ENCODE results near the gene SCUBE3. TPM values are rescaled to one million over a fixed set of nuclear protein-coding genes. Genes with fewer than 3 reads are reported as not detected.

SCUBE3 gene
- total and polyA plus RNA-seq, 2 experiments from 2014 or later: 24.0 to 31.5 TPM

GRCh38 chr6:35258336-35258735, 44.6 kb downstream of the SCUBE3 start:
- Histone ChIP-seq H3K9me3 (ENCODE audit: low read depth) (no peaks in the 10 kb centered on the region), H3K9me2 (ENCODE audit: insufficient read depth) (no peaks in the 10 kb centered on the region), H3K4me3 (peak overlapping the region; percentile 89), H3K27ac (peak overlapping the region; percentile 89), H3K9ac (peak overlapping the region; percentile 95), H3F3A (ENCODE audit: insufficient read depth) (peaks cover 27% of the 10 kb centered on the region; the same call in 1 of the 2 replicates), H2AFZ (peak overlapping the region; percentile 89), H3K27me3 (replicated peaks; ENCODE audit: insufficient read depth) (no peaks in the 10 kb centered on the region), H3K79me2 (ENCODE audit: insufficient read depth) (peaks cover 58% of the 10 kb centered on the region), H3K4me2 (ENCODE audit: unreplicated experiment) (peak overlapping the region; percentile 78), H4K20me1 (ENCODE audit: insufficient read depth) (no peaks in the 10 kb centered on the region), H3K4me1 (ENCODE audit: insufficient read depth) (peaks cover 24% of the 10 kb centered on the region), H3K36me3 (ENCODE audit: low read depth) (no peaks in the 10 kb centered on the region)
- DNase-seq: peak; percentile 10
- WGBS, 2 experiments (ENCODE audit: low coverage in 1 of 2, low lambda C conversion rate in 2 of 2, missing lambda C conversion rate in 2 of 2): 15 to 17% methylated on average over 7 of the region's 7 CpGs
- TF ChIP-seq EZH2phosphoT487 (IDR thresholded peaks at IDR 0.05; ENCODE audit: insufficient read depth, low read depth): no peak
- no peak for TF ChIP-seq EZH2 (IDR thresholded peaks at IDR 0.05; ENCODE audit: insufficient read depth, poor library complexity, severe bottlenecking)
- in situ Hi-C loops (cut with MboI): no loop called here

- peak; percentile 82 for DNase-seq
- TF ChIP-seq EZH2phosphoT487 (IDR thresholded peaks at IDR 0.05; ENCODE audit: insufficient read depth, low read depth): no peak
- TF ChIP-seq EZH2 (IDR thresholded peaks at IDR 0.05; ENCODE audit: insufficient read depth, poor library complexity, severe bottlenecking): no peak
- Histone ChIP-seq H3K9me2 (ENCODE audit: insufficient read depth) (no peaks in the 10 kb centered on the region), H3F3A (ENCODE audit: insufficient read depth) (peaks cover 25% of the 10 kb centered on the region; the same call in 1 of the 2 replicates), H2AFZ (peak overlapping the region; percentile 89), H3K27me3 (replicated peaks; ENCODE audit: insufficient read depth) (no peaks in the 10 kb centered on the region), H3K4me2 (ENCODE audit: unreplicated experiment) (peak overlapping the region; percentile 78), H3K79me2 (ENCODE audit: insufficient read depth) (peaks cover 58% of the 10 kb centered on the region), H3K9ac (peak overlapping the region; percentile 95), H3K9me3 (ENCODE audit: low read depth) (no peaks in the 10 kb centered on the region), H4K20me1 (ENCODE audit: insufficient read depth) (no peaks in the 10 kb centered on the region), H3K36me3 (ENCODE audit: low read depth) (no peaks in the 10 kb centered on the region), H3K27ac (peak overlapping the region; percentile 89), H3K4me3 (peak overlapping the region; percentile 89), H3K4me1 (ENCODE audit: insufficient read depth) (peaks cover 24% of the 10 kb centered on the region)
- WGBS, 2 experiments (ENCODE audit: low coverage in 1 of 2, low lambda C conversion rate in 2 of 2, missing lambda C conversion rate in 2 of 2): 0% methylated on average over 20 of the region's 20 CpGs
- in situ Hi-C loops (cut with MboI): no loop called here
These were observed 45.1 kb downstream of the SCUBE3 start for GRCh38 chr6:35258858-35259193.

- no peaks in the 10 kb centered on the region for H3K9me3 ChIP-seq (ENCODE audit: low read depth)
- peaks cover 24% of the 10 kb centered on the region for H3K4me1 ChIP-seq (ENCODE audit: insufficient read depth)
- no peaks in the 10 kb centered on the region for H3K27me3 ChIP-seq (replicated peaks; ENCODE audit: insufficient read depth)
- in situ Hi-C loops (cut with MboI): no loop called here
- peaks cover 61% of the 10 kb centered on the region for H3K79me2 ChIP-seq (ENCODE audit: insufficient read depth)
- peak within 1 kb of the TSS; percentile 89 for H3K27ac ChIP-seq
- 0 to 1% methylated on average over 69 to 70 of the region's 82 CpGs for WGBS, 2 experiments (ENCODE audit: low coverage in 1 of 2, low lambda C conversion rate in 2 of 2, missing lambda C conversion rate in 2 of 2)
- no peaks in the 10 kb centered on the region for H3K36me3 ChIP-seq (ENCODE audit: low read depth)
- peak within 1 kb of the TSS; percentile 95 for H3K9ac ChIP-seq
- H3F3A ChIP-seq (ENCODE audit: insufficient read depth): peaks cover 23% of the 10 kb centered on the region; the same call in 1 of the 2 replicates
- peak; percentile 99 for DNase-seq
- H4K20me1 ChIP-seq (ENCODE audit: insufficient read depth): no peaks in the 10 kb centered on the region
- H3K4me2 ChIP-seq (ENCODE audit: unreplicated experiment): peak within 1 kb of the TSS; percentile 97
- no peaks in the 10 kb centered on the region for H3K9me2 ChIP-seq (ENCODE audit: insufficient read depth)
- peak within 1 kb of the TSS; percentile 89 for H2AFZ ChIP-seq
- TF ChIP-seq EZH2phosphoT487 (IDR thresholded peaks at IDR 0.05; ENCODE audit: insufficient read depth, low read depth) (no peak), EZH2 (IDR thresholded peaks at IDR 0.05; ENCODE audit: insufficient read depth, poor library complexity, severe bottlenecking) (no peak)
- peak within 1 kb of the TSS; percentile 89 for H3K4me3 ChIP-seq
These were observed 45.6 kb downstream of the SCUBE3 start, which contains the start of gene ZNF76 for GRCh38 chr6:35259194-35259947. Gene ZNF76 (plus strand): TSS chr6:35259735. CDS start chr6:35281152, 21,417 bp downstream.

- no peaks in the 10 kb centered on the region for H3K9me3 ChIP-seq (ENCODE audit: low read depth)
- peak overlapping the region; percentile 89 for H3K27ac ChIP-seq
- H4K20me1 ChIP-seq (ENCODE audit: insufficient read depth): no peaks in the 10 kb centered on the region
- peaks cover 60% of the 10 kb centered on the region for H3K79me2 ChIP-seq (ENCODE audit: insufficient read depth)
- 4 to 6% methylated on average over 10 to 23 of the region's 23 CpGs for WGBS, 2 experiments (ENCODE audit: low coverage in 1 of 2, low lambda C conversion rate in 2 of 2, missing lambda C conversion rate in 2 of 2)
- H2AFZ ChIP-seq: peak overlapping the region; percentile 73
- peak overlapping the region; percentile 97 for H3K4me2 ChIP-seq (ENCODE audit: unreplicated experiment)
- peak; percentile 46 for DNase-seq
- peaks cover 23% of the 10 kb centered on the region; the same call in 1 of the 2 replicates for H3F3A ChIP-seq (ENCODE audit: insufficient read depth)
- in situ Hi-C loops (cut with MboI): no loop called here
- TF ChIP-seq EZH2 (IDR thresholded peaks at IDR 0.05; ENCODE audit: insufficient read depth, poor library complexity, severe bottlenecking) (no peak), EZH2phosphoT487 (IDR thresholded peaks at IDR 0.05; ENCODE audit: insufficient read depth, low read depth) (no peak)
- H3K9me2 ChIP-seq (ENCODE audit: insufficient read depth): no peaks in the 10 kb centered on the region
- H3K27me3 ChIP-seq (replicated peaks; ENCODE audit: insufficient read depth): no peaks in the 10 kb centered on the region
- H3K9ac ChIP-seq: peak overlapping the region; percentile 95
- H3K4me3 ChIP-seq: peak overlapping the region; percentile 89
- peaks cover 24% of the 10 kb centered on the region for H3K4me1 ChIP-seq (ENCODE audit: insufficient read depth)
- H3K36me3 ChIP-seq (ENCODE audit: low read depth): no peaks in the 10 kb centered on the region
These were observed 46.3 kb downstream of the SCUBE3 start for GRCh38 chr6:35259948-35260590.

Data from GM23248 (cell line).